Measurements from ENCODE around the gene HOMER1.

The HOMER1 gene

GRCh38 chr5:79487251-79487650, 26.7 kb downstream of the HOMER1 start:
- ChIA-PET CTCF (interaction anchor here (1.0 to 1.4 kb wide), 3 partner anchors 10 to 465 kb away, joined by 3 to 4 read pairs (median 3); no protein-coding TSS in a partner anchor), POLR2A (no interaction called here)

GRCh38 chr5:79486116-79486515, 27.8 kb downstream of the HOMER1 start:
- TF ChIP-seq, protein P1, sequence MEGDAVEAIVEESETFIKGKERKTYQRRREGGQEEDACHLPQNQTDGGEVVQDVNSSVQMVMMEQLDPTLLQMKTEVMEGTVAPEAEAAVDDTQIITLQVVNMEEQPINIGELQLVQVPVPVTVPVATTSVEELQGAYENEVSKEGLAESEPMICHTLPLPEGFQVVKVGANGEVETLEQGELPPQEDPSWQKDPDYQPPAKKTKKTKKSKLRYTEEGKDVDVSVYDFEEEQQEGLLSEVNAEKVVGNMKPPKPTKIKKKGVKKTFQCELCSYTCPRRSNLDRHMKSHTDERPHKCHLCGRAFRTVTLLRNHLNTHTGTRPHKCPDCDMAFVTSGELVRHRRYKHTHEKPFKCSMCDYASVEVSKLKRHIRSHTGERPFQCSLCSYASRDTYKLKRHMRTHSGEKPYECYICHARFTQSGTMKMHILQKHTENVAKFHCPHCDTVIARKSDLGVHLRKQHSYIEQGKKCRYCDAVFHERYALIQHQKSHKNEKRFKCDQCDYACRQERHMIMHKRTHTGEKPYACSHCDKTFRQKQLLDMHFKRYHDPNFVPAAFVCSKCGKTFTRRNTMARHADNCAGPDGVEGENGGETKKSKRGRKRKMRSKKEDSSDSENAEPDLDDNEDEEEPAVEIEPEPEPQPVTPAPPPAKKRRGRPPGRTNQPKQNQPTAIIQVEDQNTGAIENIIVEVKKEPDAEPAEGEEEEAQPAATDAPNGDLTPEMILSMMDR (IDR thresholded peaks at IDR 0.05; ENCODE audit: control extremely low read depth, extremely low read depth, low read depth, missing control alignments), result no peak
- DNase-seq (ENCODE audit: extremely low spot score), result no peak
- ChIA-PET POLR2A (no interaction called here), CTCF (interaction anchor here (1.2 to 1.6 kb wide), 3 partner anchors 13 to 353 kb away, joined by 3 to 4 read pairs (median 4); no protein-coding TSS in a partner anchor)

More at GRCh38 chr5:79487251-79487650, 26.7 kb downstream of the HOMER1 start:
- TF ChIP-seq, protein P1 (IDR thresholded peaks at IDR 0.05; ENCODE audit: control extremely low read depth, extremely low read depth, low read depth, missing control alignments), result no peak
- DNase-seq (ENCODE audit: extremely low spot score), result no peak

DNA sequence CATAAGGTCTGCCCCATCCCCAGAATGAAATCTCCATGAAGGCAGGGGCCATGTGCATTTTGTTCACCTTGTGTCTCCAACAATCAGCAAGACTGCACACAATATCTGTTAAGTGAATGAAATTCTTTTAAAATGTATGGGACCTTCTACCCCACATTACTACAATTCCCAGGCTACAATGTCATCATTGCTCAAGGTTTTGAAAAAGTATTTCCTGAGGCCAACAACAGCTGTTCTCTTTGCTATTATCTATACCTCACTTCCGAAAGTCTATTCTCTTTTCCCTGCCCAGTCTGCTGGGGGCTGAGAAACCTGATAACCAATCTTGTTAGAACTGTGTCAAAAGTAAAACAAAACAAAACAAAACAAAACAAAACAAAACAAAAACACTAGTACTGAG, 29.2 kb downstream of the HOMER1 start:
- TF ChIP-seq, protein P1 (IDR thresholded peaks at IDR 0.05; ENCODE audit: control extremely low read depth, extremely low read depth, low read depth, missing control alignments), result no peak
- ChIA-PET CTCF (interaction anchor here (1.1 to 1.3 kb wide), 3 partner anchors 10 to 30 kb away, joined by 3 to 4 read pairs (median 3); no protein-coding TSS in a partner anchor), POLR2A (no interaction called here)
- DNase-seq (ENCODE audit: extremely low spot score), result no peak

DNA sequence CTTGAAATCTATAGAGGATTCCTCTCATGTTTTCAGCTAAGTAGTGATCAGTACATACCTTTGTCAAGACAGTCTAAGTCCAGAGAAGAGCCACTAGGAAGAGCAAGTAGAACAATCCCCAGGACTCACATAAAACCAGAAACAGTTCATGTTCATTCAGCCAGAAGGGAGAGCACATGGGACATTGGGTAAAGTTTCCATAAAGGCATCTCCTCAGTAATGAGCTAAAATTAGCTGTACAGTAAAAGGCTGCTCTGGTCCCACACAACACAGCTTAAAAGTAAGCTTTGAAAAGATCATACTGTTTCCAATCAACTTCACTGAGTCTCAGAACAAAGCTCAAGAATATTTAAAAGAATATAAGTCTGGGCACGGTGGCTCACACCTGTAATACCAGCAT, 32.4 kb downstream of the HOMER1 start:
- ChIA-PET CTCF (interaction anchor here (0.9 to 2.3 kb wide), 8 partner anchors 12 to 602 kb away, joined by 3 to 11 read pairs (median 3); no protein-coding TSS in a partner anchor), POLR2A (no interaction called here)
- TF ChIP-seq, protein P1 (IDR thresholded peaks at IDR 0.05; ENCODE audit: control extremely low read depth, extremely low read depth, low read depth, missing control alignments), result no peak
- no peak for DNase-seq (ENCODE audit: extremely low spot score)

- CTCF ChIA-PET, result interaction anchor here (0.9 to 2.3 kb wide), 7 partner anchors 13 to 603 kb away, joined by 3 to 11 read pairs (median 3); no protein-coding TSS in a partner anchor
- POLR2A ChIA-PET, result no interaction called here
- TF ChIP-seq, protein P1 (IDR thresholded peaks at IDR 0.05; ENCODE audit: control extremely low read depth, extremely low read depth, low read depth, missing control alignments), result no peak
- DNase-seq (ENCODE audit: extremely low spot score), result no peak
Observed at GRCh38 chr5:79480991-79481390, 32.9 kb downstream of the HOMER1 start.

GRCh38 chr5:79475152-79475466, 38.8 kb downstream of the HOMER1 start:
- no peak for DNase-seq (ENCODE audit: extremely low spot score)
- CTCF ChIA-PET, result interaction anchor here (0.6 to 3.1 kb wide), 3 partner anchors 10 to 342 kb away, joined by 3 to 9 read pairs (median 3); no protein-coding TSS in a partner anchor
- TF ChIP-seq, protein P1 (IDR thresholded peaks at IDR 0.05; ENCODE audit: control extremely low read depth, extremely low read depth, low read depth, missing control alignments), result no peak
- POLR2A ChIA-PET, result no interaction called here
